Activated naive CD4-positive, alpha-beta T cell treated with anti-CD3 and anti-CD28 coated beads, Interleukin-2, amount 50 U/mL, for 72 hours (primary cell): ENCODE measurements around the gene ZNF367. TPM values are rescaled to one million over a fixed set of nuclear protein-coding genes. Genes with fewer than 3 reads are reported as not detected.

Source experiments
- ATAC-seq, 2 donors: fragments of 150-1000 bp; cut with Tn5 transposase; 2 replicates each; pipeline ENCODE4 v1.10.0; 2021; ENCODE audit warnings: mild to moderate bottlenecking in 2 of 2, moderate library complexity in 2 of 2
- DNase-seq, 2 donors: peaks; one replicate each; pipeline ENCODE4 v3.0.0; 2021 to 2022; ENCODE audit warnings: low spot score in 2 of 2
- H3K27ac Mint-ChIP-seq, 2 donors: one replicate each; pipeline ENCODE4 v1.8.0; 2022; ENCODE audit warnings: mild to moderate bottlenecking in 2 of 2, mixed read lengths in 2 of 2
- H3K36me3 Mint-ChIP-seq, 2 donors: one replicate each; pipeline ENCODE4 v1.8.0; 2022; ENCODE audit warnings: mixed read lengths in 2 of 2
- H3K9me3 Mint-ChIP-seq, 2 donors: one replicate each; pipeline ENCODE4 v1.8.0; 2022; ENCODE audit warnings: mixed read lengths in 2 of 2
- total RNA-seq, 2 donors: library from RNA; stranded (reverse); gene quantifications; one replicate each; pipeline ENCODE4 v1.2.3, GENCODE V29; 2022

The ZNF367 gene
- 10 to 100 TPM; 17.7 to 42.6 TPM for total RNA-seq

- ATAC-seq (peak; percentile 80 to 85), DNase-seq (peak; percentile 91 to 98)
- Mint-ChIP-seq H3K36me3 (peaks cover 6 to 12% of the 10 kb centered on the region in 2 donors), H3K27ac (peak within 1 kb of the TSS; percentile 94 to 95), H3K9me3 (no peaks in the 10 kb centered on the region)
Observed at GRCh38 chr9:96418083-96418919, at the start of gene ZNF367. ZNF367 (minus strand) TSS chr9:96418370; CDS start chr9:96418032, 338 bp downstream.

- no peaks in the 10 kb centered on the region for H3K36me3 Mint-ChIP-seq
- DNase-seq = no peak
- ATAC-seq = no peak
- peak overlapping the region in 1 of 2 donors; percentile 54 for H3K27ac Mint-ChIP-seq
- H3K9me3 Mint-ChIP-seq = no peaks in the 10 kb centered on the region
Observed at GRCh38 chr9:96467784-96468183, 49.6 kb upstream of the ZNF367 start.

- H3K9me3 Mint-ChIP-seq = no peaks in the 10 kb centered on the region
- ATAC-seq = no peak
- no peak for DNase-seq
- H3K27ac Mint-ChIP-seq = no peak overlapping the region
- H3K36me3 Mint-ChIP-seq = no peaks in the 10 kb centered on the region
Observed at GRCh38 chr9:96464426-96464825, 46.3 kb upstream of the ZNF367 start.

DNA sequence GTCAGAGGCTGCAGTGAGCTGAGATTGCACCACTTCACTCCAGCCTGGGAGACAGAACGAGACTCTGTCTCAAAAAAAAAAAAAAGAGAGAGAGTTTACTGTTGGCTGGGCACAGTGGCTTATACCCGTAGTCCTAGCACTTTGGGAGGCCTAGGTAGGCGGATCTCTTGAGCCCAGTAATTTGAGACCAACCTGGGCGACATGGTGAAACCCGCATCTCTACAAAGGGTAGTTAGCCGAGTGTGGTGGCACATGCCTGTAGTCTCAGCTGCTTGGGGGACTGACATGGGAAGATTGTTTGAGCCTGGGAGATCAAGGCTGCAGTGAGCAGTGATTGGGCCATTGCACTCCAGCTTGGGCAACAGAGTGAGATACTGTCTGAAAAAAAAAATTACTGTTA, 44.4 kb upstream of the ZNF367 start:
- no peaks in the 10 kb centered on the region for H3K9me3 Mint-ChIP-seq
- peaks cover 4 to 5% of the 10 kb centered on the region in 2 donors for H3K36me3 Mint-ChIP-seq
- no peak overlapping the region for H3K27ac Mint-ChIP-seq
- ATAC-seq = no peak
- DNase-seq = no peak

DNA sequence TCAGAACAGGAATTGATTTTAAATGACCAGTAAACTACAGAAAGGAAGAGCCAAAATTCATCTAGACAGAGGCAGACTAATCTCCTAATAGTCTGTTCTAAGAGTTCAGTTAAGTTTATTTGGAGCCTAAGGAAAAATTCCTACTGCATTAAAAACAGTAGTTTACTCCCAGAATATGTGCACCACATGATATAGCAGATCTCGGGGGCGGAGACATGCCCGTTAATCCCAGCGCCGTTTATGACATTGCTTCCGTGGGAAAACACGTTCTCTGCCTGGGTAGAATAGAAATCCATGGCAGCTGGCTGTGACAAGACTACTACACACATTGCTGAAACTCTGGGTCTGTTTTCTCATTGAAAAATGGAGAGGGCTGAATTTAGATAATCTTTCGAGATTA, 43.2 kb upstream of the ZNF367 start:
- ATAC-seq = no peak
- no peak for DNase-seq
- no peak overlapping the region for H3K27ac Mint-ChIP-seq
- no peaks in the 10 kb centered on the region for H3K9me3 Mint-ChIP-seq
- H3K36me3 Mint-ChIP-seq = peaks cover 4 to 5% of the 10 kb centered on the region in 2 donors

DNA sequence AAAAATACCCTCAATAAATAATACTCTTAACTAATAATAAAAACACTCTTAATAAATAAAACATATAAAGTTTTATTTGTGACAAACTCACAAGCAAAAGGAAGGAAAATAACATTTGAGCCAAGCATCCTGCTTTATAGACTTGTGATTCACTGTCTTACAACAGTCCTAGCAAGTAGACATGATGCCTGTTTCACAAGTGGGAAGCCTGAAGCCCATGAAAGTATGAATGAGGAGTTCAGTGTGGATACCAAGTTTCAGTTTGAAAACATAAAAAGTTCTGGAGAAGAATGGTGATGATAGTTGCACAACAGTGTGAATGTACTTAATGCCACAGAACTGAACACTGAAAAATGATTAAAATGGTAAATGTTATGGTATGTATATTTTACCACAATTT, 42.7 kb upstream of the ZNF367 start:
- DNase-seq (no peak), ATAC-seq (no peak)
- Mint-ChIP-seq H3K9me3 (no peaks in the 10 kb centered on the region), H3K27ac (no peak overlapping the region), H3K36me3 (peaks cover 4 to 5% of the 10 kb centered on the region in 2 donors)

- DNase-seq (no peak), ATAC-seq (no peak)
- H3K36me3 Mint-ChIP-seq = peaks cover 4 to 5% of the 10 kb centered on the region in 2 donors
- no peak overlapping the region for H3K27ac Mint-ChIP-seq
- no peaks in the 10 kb centered on the region for H3K9me3 Mint-ChIP-seq
Observed at GRCh38 chr9:96460470-96460869, 42.3 kb upstream of the ZNF367 start.

DNA sequence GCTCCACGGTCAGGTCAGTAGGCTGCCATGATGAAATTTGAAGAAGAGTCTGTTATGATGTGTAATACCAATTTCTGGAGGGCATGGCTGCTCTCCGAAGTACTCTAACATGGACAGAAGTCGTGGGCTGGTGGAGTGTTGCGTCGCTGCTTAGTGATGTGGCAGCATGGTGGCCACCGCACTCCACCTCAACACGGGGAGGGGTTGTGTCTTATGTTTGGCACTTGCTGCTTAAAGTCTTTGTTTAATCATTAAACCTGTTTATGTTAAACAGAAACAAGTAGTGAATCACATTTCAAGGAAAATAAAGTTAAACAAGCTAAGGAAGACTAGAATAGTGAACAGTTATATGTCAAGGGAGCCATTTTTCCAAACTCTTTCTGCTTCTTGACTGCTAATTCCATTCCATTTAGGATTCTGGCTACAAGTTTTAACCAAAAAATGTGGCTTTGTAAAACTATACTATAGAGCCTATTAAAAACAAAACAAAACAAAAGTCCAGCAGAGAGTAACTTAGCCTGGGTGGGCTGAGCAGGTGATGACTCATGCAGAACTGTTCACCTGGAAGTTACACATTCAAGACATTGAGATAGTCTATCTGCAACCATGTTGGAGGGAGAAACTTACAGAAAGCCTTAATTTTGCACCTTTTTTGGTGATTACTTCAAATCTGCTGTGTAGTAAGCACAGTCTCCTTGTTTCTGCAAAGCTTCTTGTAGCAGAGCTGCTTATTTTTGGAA, 41.3 kb upstream of the ZNF367 start:
- ATAC-seq (no peak), DNase-seq (no peak)
- Mint-ChIP-seq H3K27ac (no peak overlapping the region), H3K9me3 (no peaks in the 10 kb centered on the region), H3K36me3 (peaks cover 4 to 5% of the 10 kb centered on the region in 2 donors)

DNA sequence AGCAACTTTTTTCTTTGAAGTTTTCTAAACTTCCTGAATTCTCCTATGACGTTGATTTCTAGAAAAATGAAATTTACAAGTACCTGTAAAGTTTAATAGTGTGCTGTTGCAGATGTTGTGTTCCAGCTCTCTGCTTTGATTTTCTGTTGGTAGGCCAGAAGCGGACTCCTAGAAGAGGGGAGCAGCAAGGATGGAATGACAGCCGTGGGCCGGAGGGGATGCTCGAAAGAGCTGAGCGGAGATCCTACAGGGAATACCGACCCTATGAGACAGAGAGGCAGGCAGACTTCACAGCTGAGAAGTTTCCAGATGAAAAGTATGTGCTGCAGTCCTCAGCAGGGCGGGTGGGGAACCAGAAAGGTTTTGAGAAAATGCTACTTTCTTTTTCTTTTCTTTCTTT, 40.1 kb upstream of the ZNF367 start:
- H3K36me3 Mint-ChIP-seq = peaks cover 4 to 5% of the 10 kb centered on the region in 2 donors
- no peaks in the 10 kb centered on the region for H3K9me3 Mint-ChIP-seq
- no peak for ATAC-seq
- DNase-seq = no peak
- H3K27ac Mint-ChIP-seq = no peak overlapping the region

DNA sequence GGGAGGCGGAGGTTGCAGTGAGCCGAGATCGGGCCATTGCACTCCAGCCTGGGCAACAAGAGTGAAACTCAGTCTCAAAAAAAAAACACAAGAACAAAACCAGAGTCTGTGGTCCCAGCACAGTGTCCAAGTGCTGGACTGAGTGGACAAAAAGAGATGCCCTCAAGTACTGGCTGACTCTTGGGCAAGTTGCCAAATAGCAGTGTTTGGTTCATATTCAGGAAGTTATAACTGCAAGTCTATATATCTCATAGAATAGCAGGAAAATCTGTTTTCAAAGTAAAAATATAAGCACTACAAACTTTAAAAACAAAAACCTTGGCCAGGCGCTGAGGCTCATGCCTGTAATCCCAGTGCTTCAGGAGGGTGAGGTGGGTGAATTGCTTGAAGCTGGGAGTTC, 39.1 kb upstream of the ZNF367 start:
- DNase-seq (no peak), ATAC-seq (no peak)
- Mint-ChIP-seq H3K27ac (no peak overlapping the region), H3K9me3 (no peaks in the 10 kb centered on the region), H3K36me3 (peaks cover 4 to 5% of the 10 kb centered on the region in 2 donors)

GRCh38 chr9:96453625-96454024, 35.5 kb upstream of the ZNF367 start:
- Mint-ChIP-seq H3K36me3 (no peaks in the 10 kb centered on the region), H3K27ac (no peak overlapping the region), H3K9me3 (no peaks in the 10 kb centered on the region)
- ATAC-seq = no peak
- no peak for DNase-seq

DNA sequence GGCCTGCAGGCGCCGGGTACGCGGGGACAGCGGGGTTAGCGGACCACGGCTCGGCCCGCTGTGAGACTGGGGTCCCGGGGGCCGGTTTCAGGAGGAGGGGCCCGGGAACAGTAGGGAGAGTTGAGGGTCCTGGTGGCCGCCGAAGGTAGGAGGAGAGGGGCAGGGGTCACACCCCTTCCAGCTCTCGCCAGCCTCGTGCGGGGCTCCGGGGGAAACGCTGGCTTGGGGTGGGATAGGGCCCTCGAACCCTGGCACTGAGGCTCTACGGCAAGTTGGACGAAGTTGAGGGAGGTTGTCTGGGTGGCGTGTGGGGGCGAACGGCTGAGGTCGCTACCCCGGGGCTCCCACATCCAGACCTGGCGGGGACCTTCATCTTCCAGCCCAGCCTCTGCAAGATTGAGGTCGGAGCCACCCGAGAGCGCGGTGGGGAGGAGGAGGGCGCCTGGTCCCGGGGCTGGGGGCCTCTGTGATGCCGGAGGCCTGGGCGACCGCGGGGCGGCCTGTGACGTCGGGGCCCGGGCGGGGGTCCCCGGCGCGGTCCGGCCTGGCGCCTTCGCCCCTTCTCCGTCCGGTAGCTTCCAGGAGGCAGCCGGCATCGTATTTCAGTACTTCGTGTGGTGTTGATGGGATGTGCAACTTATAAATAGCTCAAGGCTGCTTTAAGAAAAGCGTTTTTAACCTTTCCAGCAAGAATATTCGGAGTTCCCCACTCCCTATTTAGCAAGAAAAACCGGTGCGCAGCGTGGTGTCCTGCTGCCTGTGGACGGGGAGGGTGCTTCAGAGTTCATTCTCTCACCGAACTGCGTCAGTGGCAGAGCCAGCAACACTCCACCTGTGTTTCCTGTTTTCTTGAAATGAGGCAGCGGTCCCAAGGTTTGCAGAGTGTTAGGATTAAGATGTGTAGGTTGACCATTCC, 32.7 kb upstream of the ZNF367 start:
- DNase-seq (peak; percentile 21 to 56), ATAC-seq (no peak)
- Mint-ChIP-seq H3K27ac (peak overlapping the region; percentile 48 to 53), H3K36me3 (no peaks in the 10 kb centered on the region), H3K9me3 (no peaks in the 10 kb centered on the region)

GRCh38 chr9:96449845-96450612, 31.9 kb upstream of the ZNF367 start, which contains the start of gene HABP4:
HABP4 (plus strand) TSS chr9:96450169; CDS start chr9:96450280, 111 bp downstream.
- H3K27ac Mint-ChIP-seq = peak within 1 kb of the TSS; percentile 48 to 53
- H3K36me3 Mint-ChIP-seq = no peaks in the 10 kb centered on the region
- no peaks in the 10 kb centered on the region for H3K9me3 Mint-ChIP-seq
- DNase-seq (peak; percentile 96), ATAC-seq (peak; percentile 94 to 97)

GRCh38 chr9:96449523-96449844, 31.3 kb upstream of the ZNF367 start:
- no peaks in the 10 kb centered on the region for H3K9me3 Mint-ChIP-seq
- H3K36me3 Mint-ChIP-seq = no peaks in the 10 kb centered on the region
- ATAC-seq = peak in 1 of 2 donors; percentile 7
- no peak for DNase-seq
- H3K27ac Mint-ChIP-seq = peak overlapping the region in 1 of 2 donors; percentile 8

DNA sequence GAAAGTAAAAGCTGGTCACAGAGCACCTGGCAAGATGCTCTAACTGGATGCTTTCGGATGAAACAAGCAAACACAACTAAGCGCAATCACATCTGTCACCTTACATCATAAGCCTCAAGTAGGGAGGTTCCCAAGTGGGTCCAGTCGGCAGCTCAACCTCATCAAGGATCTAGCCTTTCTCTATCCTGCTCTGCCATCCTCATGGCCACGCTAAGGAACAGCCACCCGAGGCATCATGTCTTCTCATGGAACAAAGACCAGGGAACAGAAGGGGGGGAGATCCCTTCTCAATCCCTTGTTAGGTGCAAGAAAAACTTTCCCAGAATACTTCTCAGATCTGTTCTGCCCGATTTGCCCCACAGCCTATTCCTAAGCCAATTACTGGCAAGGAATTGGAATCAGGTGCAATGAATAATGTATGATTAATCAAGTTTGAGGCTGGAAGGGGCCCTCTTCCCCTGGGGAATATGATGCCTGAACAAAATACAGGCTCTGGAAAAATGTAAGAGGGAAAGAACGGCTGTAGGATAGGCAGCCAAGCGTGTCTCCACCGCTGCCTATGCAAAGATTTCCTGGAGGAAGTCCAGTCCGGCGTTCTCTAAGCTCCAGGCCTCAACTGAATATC, 30.5 kb upstream of the ZNF367 start:
- Mint-ChIP-seq H3K27ac (no peak overlapping the region), H3K36me3 (no peaks in the 10 kb centered on the region), H3K9me3 (no peaks in the 10 kb centered on the region)
- ATAC-seq = no peak
- no peak for DNase-seq

DNA sequence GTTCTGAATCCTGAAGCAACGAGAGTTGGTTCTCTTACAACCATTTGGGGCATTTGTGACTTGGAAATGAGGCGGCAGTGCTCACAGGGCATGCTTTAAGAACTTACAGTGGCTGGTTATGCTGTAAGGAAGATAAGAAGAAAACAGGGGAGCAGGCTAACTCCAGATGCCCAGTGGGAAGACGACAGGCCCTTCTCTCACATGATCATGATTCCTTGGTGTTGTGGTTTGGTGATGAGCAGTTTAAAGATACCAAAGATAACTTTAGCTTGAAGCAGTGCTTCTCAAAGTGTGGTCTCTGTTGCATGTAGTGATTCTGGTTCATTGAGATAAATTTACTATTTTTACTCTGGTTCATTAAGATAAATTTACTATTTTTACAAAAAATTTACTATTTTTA, 29.2 kb upstream of the ZNF367 start:
- DNase-seq (no peak), ATAC-seq (no peak)
- no peaks in the 10 kb centered on the region for H3K9me3 Mint-ChIP-seq
- no peaks in the 10 kb centered on the region for H3K36me3 Mint-ChIP-seq
- no peak overlapping the region for H3K27ac Mint-ChIP-seq
